GM12873 (cell line): ENCODE results near the gene INPP5F.

Experiments used
- TF ChIP-seq, protein P1 (sequence below): IDR thresholded peaks from 2 replicates; pipeline ENCODE4 v1.5.1; 2012; ENCODE audit warnings: low read depth, mild to moderate bottlenecking, moderate library complexity, low read length, control low read depth; ENCODE audit not compliant: insufficient read depth; ENCODE audit errors: missing control alignments

INPP5F gene

DNA sequence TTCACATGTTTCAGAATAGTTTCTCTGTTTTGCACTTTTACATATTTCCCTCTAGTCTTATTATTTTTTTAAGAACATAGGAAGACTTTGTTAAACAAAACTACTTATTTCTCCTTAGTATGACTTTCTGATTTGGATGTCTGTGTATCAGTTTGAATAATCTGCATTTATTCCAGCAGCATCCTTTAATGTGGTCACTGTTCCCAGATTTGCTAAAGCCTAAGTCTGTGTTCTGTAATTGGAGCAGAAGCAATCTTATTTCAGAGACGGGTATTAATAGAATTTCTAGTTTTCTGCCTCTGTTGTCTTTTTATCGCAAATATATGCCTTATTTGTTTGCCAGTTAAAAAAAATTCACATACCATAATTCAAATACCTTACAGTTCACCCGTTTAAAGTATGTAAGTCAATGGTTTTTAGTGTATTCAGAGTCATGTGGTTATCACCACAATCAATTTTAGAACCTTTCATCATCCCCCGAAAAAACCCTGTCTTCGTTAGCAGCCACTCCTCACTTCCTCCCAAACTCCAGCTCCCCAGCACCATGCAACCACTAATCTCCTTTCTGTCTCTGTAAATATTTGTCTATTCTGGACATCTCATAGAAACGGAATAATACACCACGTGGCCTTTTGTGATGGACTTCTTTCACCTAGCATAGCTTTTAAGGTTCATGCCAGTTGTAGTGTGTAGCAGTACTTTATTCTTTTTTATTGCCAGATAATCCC lies 58.7 kb downstream of the INPP5F start:
- TF ChIP-seq, protein P1, sequence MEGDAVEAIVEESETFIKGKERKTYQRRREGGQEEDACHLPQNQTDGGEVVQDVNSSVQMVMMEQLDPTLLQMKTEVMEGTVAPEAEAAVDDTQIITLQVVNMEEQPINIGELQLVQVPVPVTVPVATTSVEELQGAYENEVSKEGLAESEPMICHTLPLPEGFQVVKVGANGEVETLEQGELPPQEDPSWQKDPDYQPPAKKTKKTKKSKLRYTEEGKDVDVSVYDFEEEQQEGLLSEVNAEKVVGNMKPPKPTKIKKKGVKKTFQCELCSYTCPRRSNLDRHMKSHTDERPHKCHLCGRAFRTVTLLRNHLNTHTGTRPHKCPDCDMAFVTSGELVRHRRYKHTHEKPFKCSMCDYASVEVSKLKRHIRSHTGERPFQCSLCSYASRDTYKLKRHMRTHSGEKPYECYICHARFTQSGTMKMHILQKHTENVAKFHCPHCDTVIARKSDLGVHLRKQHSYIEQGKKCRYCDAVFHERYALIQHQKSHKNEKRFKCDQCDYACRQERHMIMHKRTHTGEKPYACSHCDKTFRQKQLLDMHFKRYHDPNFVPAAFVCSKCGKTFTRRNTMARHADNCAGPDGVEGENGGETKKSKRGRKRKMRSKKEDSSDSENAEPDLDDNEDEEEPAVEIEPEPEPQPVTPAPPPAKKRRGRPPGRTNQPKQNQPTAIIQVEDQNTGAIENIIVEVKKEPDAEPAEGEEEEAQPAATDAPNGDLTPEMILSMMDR, result no peak

DNA sequence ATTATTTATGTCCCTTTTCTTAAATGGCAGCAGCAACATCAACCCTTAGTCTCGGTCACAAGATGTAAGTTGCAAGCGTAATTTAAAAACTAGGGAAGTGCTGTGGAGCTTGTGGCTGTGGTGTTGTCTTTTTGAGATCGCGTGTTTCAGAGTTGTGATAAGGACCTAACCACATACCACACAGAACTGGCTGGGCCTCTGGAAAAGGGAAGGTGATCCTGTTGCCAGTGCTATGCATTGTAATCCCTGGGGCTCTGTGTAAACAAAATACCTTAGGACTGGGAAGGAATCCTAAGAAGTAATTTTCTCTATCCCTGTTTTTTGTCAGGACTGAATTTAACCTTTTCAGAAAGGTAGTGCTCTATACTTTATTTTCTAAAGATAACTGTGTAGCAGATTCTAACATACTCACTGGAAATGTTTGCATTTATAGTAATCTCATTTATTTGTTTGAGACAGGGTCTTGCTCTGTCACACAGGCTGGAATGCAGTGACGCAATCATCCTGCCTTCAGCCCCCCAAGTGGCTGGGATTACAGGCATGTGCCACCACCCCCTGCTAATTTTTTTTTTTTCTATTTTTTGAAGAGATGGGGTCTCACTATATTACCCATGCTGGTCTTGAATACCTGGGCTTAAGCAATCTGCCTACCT lies 60.4 kb downstream of the INPP5F start:
- TF ChIP-seq, protein P1, result no peak

DNA sequence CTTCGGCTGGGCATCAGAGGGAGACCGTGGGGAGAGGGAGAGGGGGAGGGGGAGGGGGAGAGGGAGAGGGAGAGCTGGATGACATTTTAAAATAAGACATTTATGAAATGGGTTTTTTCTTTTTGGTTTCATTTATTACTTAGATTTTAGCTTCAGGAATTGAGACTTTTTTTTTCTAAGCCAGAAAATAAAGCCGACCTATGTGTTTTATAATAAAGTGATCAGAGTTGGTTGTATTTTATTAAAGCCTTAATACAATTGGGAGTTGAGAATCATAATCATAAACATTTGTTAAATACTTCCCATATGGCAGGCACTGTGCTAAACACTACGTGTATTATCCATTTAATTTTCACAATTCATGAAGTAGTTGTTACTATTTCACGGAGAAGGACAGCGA lies 70.2 kb downstream of the INPP5F start:
- TF ChIP-seq, protein P1, result no peak

DNA sequence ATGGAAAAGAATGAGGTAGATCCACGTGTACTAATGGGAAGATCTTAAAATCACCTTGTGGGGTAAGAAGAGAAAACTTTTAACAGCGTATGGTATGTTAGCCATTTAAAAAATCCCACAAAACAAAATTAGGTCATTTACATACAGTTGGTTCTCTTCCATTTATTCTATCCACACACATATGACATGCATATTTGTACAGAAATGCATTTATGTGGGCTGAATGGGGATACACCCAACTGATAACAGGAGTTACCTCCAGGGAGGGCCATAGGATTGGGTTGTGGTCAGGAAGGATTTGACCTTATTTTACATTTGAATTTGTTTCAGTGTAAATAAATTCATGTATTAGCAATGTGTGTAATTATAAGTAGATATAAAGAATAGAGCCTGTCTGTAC lies 75.3 kb downstream of the INPP5F start:
- TF ChIP-seq, protein P1, result no peak

DNA sequence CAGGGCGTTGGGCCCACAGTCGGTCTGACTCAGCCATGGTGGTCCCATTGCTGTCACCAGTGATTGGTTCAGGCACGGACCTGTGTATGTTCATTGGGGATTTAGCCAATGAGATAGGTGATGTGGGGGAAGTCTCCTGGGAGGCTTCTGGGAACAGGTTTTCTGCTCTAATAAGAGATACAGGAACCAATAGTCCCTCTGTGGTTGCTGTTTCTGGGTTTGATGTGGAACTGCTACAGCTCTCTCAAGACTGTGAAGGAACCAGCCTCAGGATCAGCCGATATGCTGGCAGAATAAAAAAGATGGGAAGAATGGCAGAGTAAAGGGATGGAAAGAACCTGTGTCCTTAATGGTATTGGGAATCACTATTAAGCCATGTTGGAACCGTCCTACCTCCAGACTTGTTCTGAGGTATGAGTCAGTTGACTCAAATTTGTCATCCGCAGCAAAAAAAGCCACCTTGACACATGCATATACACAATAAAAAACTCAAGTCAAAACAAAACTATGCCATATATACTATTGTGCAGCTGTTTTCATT lies 76.2 kb downstream of the INPP5F start:
- TF ChIP-seq, protein P1, result no peak

DNA sequence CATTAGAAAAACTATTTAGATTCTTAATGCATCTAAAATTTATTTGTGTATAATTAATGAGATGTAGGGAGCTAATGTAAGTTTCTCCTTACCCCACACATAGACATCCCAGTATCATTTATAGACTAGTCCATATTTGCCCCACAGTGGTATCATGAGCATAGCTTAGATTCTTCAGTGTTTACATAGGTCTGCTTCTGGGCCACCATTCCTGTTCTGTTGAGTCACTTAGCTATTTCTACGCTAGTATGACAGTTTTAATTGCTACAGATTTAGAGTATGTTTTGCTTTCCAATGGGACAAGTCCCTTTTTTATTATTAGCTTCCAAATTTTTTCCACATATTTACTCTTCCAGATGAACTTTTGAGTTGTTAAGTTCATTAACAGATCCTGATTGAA lies 77.4 kb downstream of the INPP5F start:
- TF ChIP-seq, protein P1, result no peak

DNA sequence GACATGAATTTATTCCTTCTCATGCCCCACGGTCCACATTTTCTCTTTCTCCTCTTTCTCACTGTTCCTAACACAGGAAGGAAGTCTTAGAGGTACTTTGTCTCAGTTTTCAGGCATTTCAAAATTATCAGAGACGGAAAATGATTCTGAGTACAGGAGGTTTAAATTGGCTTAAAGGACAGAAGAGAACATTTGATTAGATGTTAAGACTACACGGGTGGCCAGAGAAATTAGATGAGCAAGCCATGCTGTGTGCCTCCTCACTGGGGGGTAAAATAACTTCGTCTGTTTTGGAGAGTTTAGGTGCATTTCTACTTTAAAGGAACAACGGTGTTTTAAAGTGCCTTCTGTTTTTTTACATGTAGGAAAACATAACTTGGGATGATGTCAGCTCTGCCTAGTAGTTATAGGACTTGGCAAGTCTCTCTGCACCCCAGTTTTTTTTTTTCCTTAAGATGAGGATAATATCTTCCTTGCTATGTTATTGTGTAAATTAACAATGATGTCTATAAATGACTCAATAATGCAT lies 79.9 kb downstream of the INPP5F start:
- TF ChIP-seq, protein P1, result no peak
